Endodermal cell (in vitro differentiated cells): ENCODE data around the gene OSCP1. TPM values are rescaled to one million over a fixed set of nuclear protein-coding genes. Genes with fewer than 3 reads are reported as not detected.

Experiments
- DNase-seq: peaks from one replicate; pipeline ENCODE4 v3.0.0-alpha.2; 2017
- H3K27ac ChIP-seq: 2 replicates; pipeline ENCODE4 v1.5.1; 2013; ENCODE audit warnings: mild to moderate bottlenecking, low read depth, low read length, moderate library complexity
- H3K27me3 ChIP-seq: 2 replicates; pipeline ENCODE4 v1.6.1; 2013; ENCODE audit warnings: mild to moderate bottlenecking, low read length, moderate library complexity; ENCODE audit not compliant: insufficient read depth, control insufficient read depth, poor library complexity, severe bottlenecking
- H3K36me3 ChIP-seq: 2 replicates; pipeline ENCODE4 v1.7.0; 2013; ENCODE audit warnings: mild to moderate bottlenecking, low read length, moderate library complexity; ENCODE audit not compliant: control insufficient read depth, insufficient read depth
- H3K4me1 ChIP-seq: one replicate; pipeline ENCODE4 v1.7.0; 2013; ENCODE audit warnings: low read length; ENCODE audit not compliant: control insufficient read depth, insufficient read depth
- H3K4me3 ChIP-seq: 2 replicates; pipeline ENCODE4 v1.5.1; 2013; ENCODE audit warnings: mild to moderate bottlenecking, low read length, moderate library complexity
- H3K9ac ChIP-seq: 2 replicates; pipeline ENCODE4 v1.6.1; 2013; ENCODE audit warnings: mild to moderate bottlenecking, low read length, moderate library complexity; ENCODE audit not compliant: poor library complexity, severe bottlenecking; ENCODE audit errors: extremely low read depth
- H3K9me3 ChIP-seq: 2 replicates; pipeline ENCODE4 v1.6.1; 2013; ENCODE audit warnings: mild to moderate bottlenecking, low read length, moderate library complexity; ENCODE audit not compliant: control insufficient read depth
- H3K27ac Mint-ChIP-seq: 2 replicates; pipeline ENCODE4 v1.8.0; 2020; ENCODE audit warnings: mixed read lengths
- H3K27me3 Mint-ChIP-seq: 2 replicates; pipeline ENCODE4 v1.8.0; 2021; ENCODE audit warnings: mild to moderate bottlenecking, mixed read lengths; ENCODE audit not compliant: insufficient read depth
- H3K36me3 Mint-ChIP-seq: 2 replicates; pipeline ENCODE4 v1.8.0; 2020; ENCODE audit warnings: low read depth, mixed read lengths
- H3K4me1 Mint-ChIP-seq: 2 replicates; pipeline ENCODE4 v1.8.0; 2020; ENCODE audit warnings: mixed read lengths
- H3K4me3 Mint-ChIP-seq: 2 replicates; pipeline ENCODE4 v1.8.0; 2020; ENCODE audit warnings: mild to moderate bottlenecking, moderate library complexity, mixed read lengths
- H3K9me3 Mint-ChIP-seq: 2 replicates; pipeline ENCODE4 v1.8.0; 2020; ENCODE audit warnings: mild to moderate bottlenecking, mixed read lengths
- WGBS, 2 experiments: methylation state at CpG; one replicate each; pipeline versions ENCODE4 v1.1.5 to v1.1.7; 2013; ENCODE audit warnings: missing lambda C conversion rate in 2 of 2, mixed read lengths in 1 of 2; ENCODE audit not compliant: insufficient coverage in 1 of 2, insufficient read length in 1 of 2; 5-methylcytosine and 5-hydroxymethylcytosine counted together
- total RNA-seq, 2 donors: library from RNA; stranded (reverse); fragmentation: NEBNext Ultra II Directional in 1 of 2; extraction: Animal tissue kit (Norgen Biotek cat#: 25700) in 1 of 2; gene quantifications; 2 replicates in 1 of 2; 3 replicates in 1 of 2; pipeline ENCODE4 v1.2.1, GENCODE V29; 2021
- TF ChIP-seq, protein P1 (sequence below): fragments of 200-600 bp; sonication (generic); conservative IDR thresholded peaks from 2 replicates; pipeline ENCODE4 v1.5.0; 2021; ENCODE audit warnings: antibody characterized with exemption, mild to moderate bottlenecking

OSCP1 gene
- total RNA-seq, 2 donors from 2014 or later: 9.6 to 10.5 TPM

DNA sequence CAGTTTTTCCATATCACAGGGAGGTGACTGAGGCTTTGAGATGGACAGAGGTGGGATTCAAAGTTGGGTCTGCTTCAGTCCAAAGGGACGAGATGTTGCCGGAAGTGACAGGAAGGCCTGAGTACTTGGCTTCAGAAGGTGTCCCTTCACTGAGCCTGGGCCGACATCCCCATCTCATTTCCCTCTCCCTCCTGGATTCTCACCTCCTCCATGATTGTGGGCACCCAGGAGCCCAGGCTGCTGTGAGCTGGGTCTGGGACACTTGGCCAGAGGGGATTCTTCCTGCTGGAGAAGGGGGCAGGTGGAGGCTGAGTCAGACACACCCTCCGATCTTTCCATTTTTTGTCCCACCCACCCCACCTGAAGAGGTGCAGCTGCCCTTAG, 16.8 kb upstream of the OSCP1 start:
- Mint-ChIP-seq H3K27me3 (peaks cover 48% of the 10 kb centered on the region), H3K9me3 (no peaks in the 10 kb centered on the region), H3K27ac (no peak overlapping the region), H3K4me3 (no peak overlapping the region), H3K4me1 (peaks cover 23% of the 10 kb centered on the region), H3K36me3 (peaks cover 6% of the 10 kb centered on the region)
- TF ChIP-seq, protein P1, sequence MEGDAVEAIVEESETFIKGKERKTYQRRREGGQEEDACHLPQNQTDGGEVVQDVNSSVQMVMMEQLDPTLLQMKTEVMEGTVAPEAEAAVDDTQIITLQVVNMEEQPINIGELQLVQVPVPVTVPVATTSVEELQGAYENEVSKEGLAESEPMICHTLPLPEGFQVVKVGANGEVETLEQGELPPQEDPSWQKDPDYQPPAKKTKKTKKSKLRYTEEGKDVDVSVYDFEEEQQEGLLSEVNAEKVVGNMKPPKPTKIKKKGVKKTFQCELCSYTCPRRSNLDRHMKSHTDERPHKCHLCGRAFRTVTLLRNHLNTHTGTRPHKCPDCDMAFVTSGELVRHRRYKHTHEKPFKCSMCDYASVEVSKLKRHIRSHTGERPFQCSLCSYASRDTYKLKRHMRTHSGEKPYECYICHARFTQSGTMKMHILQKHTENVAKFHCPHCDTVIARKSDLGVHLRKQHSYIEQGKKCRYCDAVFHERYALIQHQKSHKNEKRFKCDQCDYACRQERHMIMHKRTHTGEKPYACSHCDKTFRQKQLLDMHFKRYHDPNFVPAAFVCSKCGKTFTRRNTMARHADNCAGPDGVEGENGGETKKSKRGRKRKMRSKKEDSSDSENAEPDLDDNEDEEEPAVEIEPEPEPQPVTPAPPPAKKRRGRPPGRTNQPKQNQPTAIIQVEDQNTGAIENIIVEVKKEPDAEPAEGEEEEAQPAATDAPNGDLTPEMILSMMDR: no peak
- Histone ChIP-seq H3K9me3 (no peaks in the 10 kb centered on the region), H3K9ac (no peak overlapping the region), H3K36me3 (peaks cover 5% of the 10 kb centered on the region), H3K27me3 (peaks cover 13% of the 10 kb centered on the region), H3K4me3 (no peak overlapping the region), H3K27ac (no peak overlapping the region), H3K4me1 (peaks cover 7% of the 10 kb centered on the region)
- DNase-seq: no peak
- 92 to 100% methylated on average over 2 to 4 of the region's 4 CpGs for WGBS, 2 experiments

- Histone ChIP-seq H3K9me3 (no peaks in the 10 kb centered on the region), H3K27me3 (peaks cover 13% of the 10 kb centered on the region), H3K27ac (no peak overlapping the region), H3K4me3 (no peak overlapping the region), H3K9ac (no peak overlapping the region), H3K4me1 (peaks cover 7% of the 10 kb centered on the region), H3K36me3 (peaks cover 10% of the 10 kb centered on the region)
- Mint-ChIP-seq H3K4me3 (no peak overlapping the region), H3K9me3 (no peaks in the 10 kb centered on the region), H3K27ac (no peak overlapping the region), H3K36me3 (peaks cover 11% of the 10 kb centered on the region), H3K27me3 (peaks cover 48% of the 10 kb centered on the region), H3K4me1 (peaks cover 19% of the 10 kb centered on the region)
- WGBS, 2 experiments: 89 to 91% methylated on average over 7 to 12 of the region's 12 CpGs
- TF ChIP-seq, protein P1: no peak
- no peak for DNase-seq
These were observed 16.2 kb upstream of the OSCP1 start for GRCh38 chr1:36466370-36467026.

GRCh38 chr1:36465731-36466369, 15.6 kb upstream of the OSCP1 start:
- Mint-ChIP-seq H3K27me3 (peaks cover 48% of the 10 kb centered on the region), H3K27ac (no peak overlapping the region)

More at GRCh38 chr1:36465731-36466369, 15.6 kb upstream of the OSCP1 start:
- no peaks in the 10 kb centered on the region for H3K9me3 Mint-ChIP-seq
- H3K4me3 Mint-ChIP-seq: no peak overlapping the region
- Histone ChIP-seq H3K4me1 (peaks cover 7% of the 10 kb centered on the region), H3K4me3 (peak overlapping the region; percentile 85), H3K9ac (no peak overlapping the region), H3K9me3 (no peaks in the 10 kb centered on the region), H3K36me3 (peaks cover 17% of the 10 kb centered on the region), H3K27me3 (peaks cover 13% of the 10 kb centered on the region), H3K27ac (no peak overlapping the region)
- peaks cover 17% of the 10 kb centered on the region for H3K36me3 Mint-ChIP-seq
- 20 to 49% methylated on average over 1 to 4 of the region's 4 CpGs for WGBS, 2 experiments
- peaks cover 19% of the 10 kb centered on the region for H3K4me1 Mint-ChIP-seq
- no peak for DNase-seq
- TF ChIP-seq, protein P1: no peak
